OCI-LY1 (cell line): ENCODE measurements around the gene SLC35F5.

Experiments used
- CTCF ChIP-seq: fragments of 200-600 bp; sonication (generic), shearing (Covaris generic); IDR thresholded peaks from 2 replicates; pipeline ENCODE4 v1.5.1; 2017; ENCODE audit warnings: mild to moderate bottlenecking, antibody characterized with exemption, low read length, moderate library complexity, mixed read lengths
- EZH2 ChIP-seq: fragments of 200-600 bp; sonication (generic), shearing (Covaris generic); IDR thresholded peaks from 2 replicates; pipeline ENCODE4 v1.8.0; 2017; ENCODE audit warnings: borderline replicate concordance, mixed run types, mild to moderate bottlenecking, antibody characterized with exemption, low read length, moderate library complexity, mixed read lengths

GRCh38 chr2:113770929-113771328 is 14.5 kb upstream of the SLC35F5 start:
- no peak for TF ChIP-seq CTCF
- TF ChIP-seq EZH2 = no peak
